Measurements from ENCODE around the gene MYO1E.

- TF ChIP-seq CTCF (conservative IDR thresholded peaks at IDR 0.05; ENCODE audit: low read depth, low read length) (no peak), EZH2 (IDR thresholded peaks at IDR 0.05; ENCODE audit: low read length, unreplicated experiment) (no peak), EZH2phosphoT487 (IDR thresholded peaks at IDR 0.05; ENCODE audit: borderline replicate concordance, low read length) (no peak)
Measured at GRCh38 chr15:59124261-59124660, 248.4 kb downstream of the MYO1E start.
